GM23338 (cell line): ENCODE results near the gene FOXN1. TPM values are rescaled to one million over a fixed set of nuclear protein-coding genes. Genes with fewer than 3 reads are reported as not detected.

Experiments
- ATAC-seq: fragments of 200-7000 bp; cut with Tn5 transposase; 3 replicates; pipeline ENCODE4 v1.9.1; 2020
- DNase-seq: peaks from one replicate; pipeline ENCODE4 v3.0.0-alpha.2; 2015; ENCODE audit warnings: low spot score
- H2AFZ ChIP-seq: fragments of 200-600 bp; sonication (generic); 2 replicates; pipeline ENCODE4 v1.8.0; 2016; ENCODE audit warnings: antibody characterized with exemption, mild to moderate bottlenecking, moderate library complexity
- H3F3A ChIP-seq: fragments of 200-600 bp; sonication (generic); replicated peaks from 2 replicates; pipeline ENCODE4 v1.8.0; 2017; ENCODE audit warnings: antibody characterized with exemption, mixed run types, low read depth
- H3K27ac ChIP-seq: fragments of 200-600 bp; sonication (generic); 2 replicates; pipeline ENCODE4 v1.6.1; 2016; ENCODE audit warnings: low read depth
- H3K27me3 ChIP-seq: fragments of 200-600 bp; sonication (generic); 2 replicates; pipeline ENCODE4 v1.8.0; 2016; ENCODE audit warnings: mild to moderate bottlenecking, mixed run types, moderate library complexity; ENCODE audit not compliant: insufficient read depth
- H3K36me3 ChIP-seq: fragments of 200-600 bp; sonication (generic); 2 replicates; pipeline ENCODE4 v1.8.0; 2016; ENCODE audit warnings: mild to moderate bottlenecking; ENCODE audit not compliant: insufficient read depth
- H3K4me1 ChIP-seq: fragments of 200-600 bp; sonication (generic); 2 replicates; pipeline ENCODE4 v1.8.0; 2016; ENCODE audit warnings: mild to moderate bottlenecking, moderate library complexity; ENCODE audit not compliant: insufficient read depth
- H3K4me2 ChIP-seq: fragments of 200-600 bp; sonication (generic); 2 replicates; pipeline ENCODE4 v1.7.1; 2017; ENCODE audit warnings: mixed run types
- H3K4me3 ChIP-seq: fragments of 200-600 bp; sonication (generic); 2 replicates; pipeline ENCODE4 v1.6.1; 2016; ENCODE audit warnings: mixed run types
- H3K79me2 ChIP-seq: fragments of 200-600 bp; sonication (generic); replicated peaks from 2 replicates; pipeline ENCODE4 v1.8.0; 2017; ENCODE audit warnings: mild to moderate bottlenecking; ENCODE audit not compliant: insufficient read depth
- H3K9me2 ChIP-seq: fragments of 200-600 bp; sonication (generic); 2 replicates; pipeline ENCODE4 v1.8.0; 2017; ENCODE audit not compliant: insufficient read depth
- H4K20me1 ChIP-seq: fragments of 200-600 bp; sonication (generic); replicated peaks from 2 replicates; pipeline ENCODE4 v1.8.0; 2017; ENCODE audit warnings: mild to moderate bottlenecking; ENCODE audit not compliant: insufficient read depth
- H3K27ac Mint-ChIP-seq: 2 replicates; pipeline ENCODE4 v1.8.0; 2020; ENCODE audit warnings: inconsistent platforms, mild to moderate bottlenecking, moderate library complexity, mixed read lengths
- H3K27me3 Mint-ChIP-seq: 3 replicates; pipeline ENCODE4 v1.8.0; 2022; ENCODE audit warnings: low read depth, mild to moderate bottlenecking, moderate library complexity, mixed read lengths, inconsistent platforms; ENCODE audit not compliant: insufficient read depth, poor library complexity
- H3K36me3 Mint-ChIP-seq: 3 replicates; pipeline ENCODE4 v1.8.0; 2021; ENCODE audit warnings: low read depth, mild to moderate bottlenecking, inconsistent platforms, moderate library complexity, mixed read lengths
- H3K4me1 Mint-ChIP-seq: 3 replicates; pipeline ENCODE4 v1.8.0; 2020; ENCODE audit warnings: mild to moderate bottlenecking, inconsistent platforms, mixed read lengths
- H3K4me3 Mint-ChIP-seq: 3 replicates; pipeline ENCODE4 v1.8.0; 2021; ENCODE audit warnings: moderate library complexity, mild to moderate bottlenecking, inconsistent platforms, mixed read lengths
- H3K9me3 Mint-ChIP-seq: 3 replicates; pipeline ENCODE4 v1.8.0; 2020; ENCODE audit warnings: moderate library complexity, mild to moderate bottlenecking, inconsistent platforms, mixed read lengths
- CREB1 ChIP-seq: fragments of 250-450 bp; sonication (Bioruptor Pico); IDR thresholded peaks from 2 replicates; pipeline ENCODE4 v1.5.0; 2020; ENCODE audit warnings: low read depth, mild to moderate bottlenecking, moderate library complexity
- CTCF ChIP-seq, 2 experiments: fragments of 200-600 bp in 1 of 2; sonication (generic) in 1 of 2; conservative IDR thresholded peaks; 2 replicates each; pipeline versions ENCODE4 v1.5.1 to v1.6.1; 2016 to 2017; ENCODE audit warnings: antibody characterized with exemption in 2 of 2, low read depth in 2 of 2, mild to moderate bottlenecking in 2 of 2, moderate library complexity in 1 of 2
- ETS1 ChIP-seq: IDR thresholded peaks from 2 replicates; pipeline ENCODE4 v1.6.1; 2016; ENCODE audit warnings: antibody characterized with exemption
- EZH2 ChIP-seq: fragments of 200-600 bp; sonication (generic); IDR thresholded peaks from one replicate; pipeline ENCODE4 v1.8.0; 2017; ENCODE audit warnings: antibody characterized with exemption, mild to moderate bottlenecking, low read depth; ENCODE audit not compliant: unreplicated experiment
- EZH2phosphoT487 ChIP-seq: fragments of 200-600 bp; sonication (generic); IDR thresholded peaks from one replicate; pipeline ENCODE4 v1.8.1; 2018; ENCODE audit warnings: antibody characterized with exemption; ENCODE audit not compliant: unreplicated experiment
- JUNB ChIP-seq: IDR thresholded peaks from one replicate; pipeline ENCODE4 v1.6.1; 2016; ENCODE audit warnings: antibody characterized with exemption; ENCODE audit not compliant: unreplicated experiment
- NANOG ChIP-seq: IDR thresholded peaks from 2 replicates; pipeline ENCODE4 v1.6.1; 2016; ENCODE audit warnings: antibody characterized with exemption, borderline replicate concordance
- POLR2AphosphoS5 ChIP-seq: IDR thresholded peaks from 2 replicates; pipeline ENCODE4 v1.6.1; 2016; ENCODE audit warnings: antibody characterized with exemption, low read depth
- REST ChIP-seq: IDR thresholded peaks from one replicate; pipeline ENCODE4 v1.6.1; 2018; ENCODE audit warnings: antibody characterized with exemption; ENCODE audit not compliant: unreplicated experiment
- STAT1 ChIP-seq: IDR thresholded peaks from one replicate; pipeline ENCODE4 v1.6.1; 2016; ENCODE audit warnings: antibody characterized with exemption; ENCODE audit not compliant: unreplicated experiment
- ZNF114 ChIP-seq: fragments of 250-450 bp; sonication (Bioruptor Pico); IDR thresholded peaks from 2 replicates; pipeline ENCODE4 v1.5.0; 2020; ENCODE audit warnings: mild to moderate bottlenecking, moderate library complexity
- ZNF331 ChIP-seq: fragments of 250-450 bp; sonication (Bioruptor Pico); IDR thresholded peaks from 2 replicates; pipeline ENCODE4 v1.5.0; 2020; ENCODE audit warnings: low read depth, mild to moderate bottlenecking, moderate library complexity
- polyA plus RNA-seq: library from polyadenylated mRNA; unstranded; fragments of >200 nt; fragmentation: Nextera tagmentation; extraction: Ambion mirVana; gene quantifications from 2 replicates; pipeline ENCODE4 v1.2.1, GENCODE V29; 2016
- total RNA-seq: library from RNA; depleted of rRNA; stranded (reverse); fragments of >200 nt; shearing (Covaris generic); gene quantifications from 2 replicates; pipeline ENCODE4 v1.2.3, GENCODE V29; 2014
- TF ChIP-seq, protein P1 (sequence below): fragments of 250-450 bp; sonication (Bioruptor Pico); IDR thresholded peaks from 2 replicates; pipeline ENCODE4 v1.5.0; 2020; ENCODE audit warnings: mild to moderate bottlenecking, moderate library complexity

FOXN1 gene
- total and polyA plus RNA-seq, 2 experiments from 2014 or later = not detected

GRCh38 chr17:28519236-28519635 is 13.1 kb downstream of the FOXN1 start:
- peaks cover 3% of the 10 kb centered on the region; the same call in 2 of the 3 replicates for H3K4me1 Mint-ChIP-seq
- H3K36me3 Mint-ChIP-seq = no peaks in the 10 kb centered on the region; the same call in 2 of the 3 replicates
- no peak for ATAC-seq

More at GRCh38 chr17:28519236-28519635, 13.1 kb downstream of the FOXN1 start:
- no peaks in the 10 kb centered on the region for H3K4me1 ChIP-seq
- H3K4me3 ChIP-seq = no peak overlapping the region
- no peaks in the 10 kb centered on the region for H3F3A ChIP-seq
- no peak for TF ChIP-seq NANOG
- TF ChIP-seq EZH2phosphoT487 = no peak
- no peak for TF ChIP-seq ZNF114 (CRISPR knock-in tag)
- no peak for TF ChIP-seq REST
- TF ChIP-seq ETS1 = no peak
- no peak for TF ChIP-seq POLR2AphosphoS5
- TF ChIP-seq CTCF (conservative IDR thresholded peaks at IDR 0.05; ENCODE audit: low read depth in 2 of 2) = no peak
- no peak for TF ChIP-seq CREB1
- TF ChIP-seq ZNF331 = no peak
- TF ChIP-seq, protein P1, sequence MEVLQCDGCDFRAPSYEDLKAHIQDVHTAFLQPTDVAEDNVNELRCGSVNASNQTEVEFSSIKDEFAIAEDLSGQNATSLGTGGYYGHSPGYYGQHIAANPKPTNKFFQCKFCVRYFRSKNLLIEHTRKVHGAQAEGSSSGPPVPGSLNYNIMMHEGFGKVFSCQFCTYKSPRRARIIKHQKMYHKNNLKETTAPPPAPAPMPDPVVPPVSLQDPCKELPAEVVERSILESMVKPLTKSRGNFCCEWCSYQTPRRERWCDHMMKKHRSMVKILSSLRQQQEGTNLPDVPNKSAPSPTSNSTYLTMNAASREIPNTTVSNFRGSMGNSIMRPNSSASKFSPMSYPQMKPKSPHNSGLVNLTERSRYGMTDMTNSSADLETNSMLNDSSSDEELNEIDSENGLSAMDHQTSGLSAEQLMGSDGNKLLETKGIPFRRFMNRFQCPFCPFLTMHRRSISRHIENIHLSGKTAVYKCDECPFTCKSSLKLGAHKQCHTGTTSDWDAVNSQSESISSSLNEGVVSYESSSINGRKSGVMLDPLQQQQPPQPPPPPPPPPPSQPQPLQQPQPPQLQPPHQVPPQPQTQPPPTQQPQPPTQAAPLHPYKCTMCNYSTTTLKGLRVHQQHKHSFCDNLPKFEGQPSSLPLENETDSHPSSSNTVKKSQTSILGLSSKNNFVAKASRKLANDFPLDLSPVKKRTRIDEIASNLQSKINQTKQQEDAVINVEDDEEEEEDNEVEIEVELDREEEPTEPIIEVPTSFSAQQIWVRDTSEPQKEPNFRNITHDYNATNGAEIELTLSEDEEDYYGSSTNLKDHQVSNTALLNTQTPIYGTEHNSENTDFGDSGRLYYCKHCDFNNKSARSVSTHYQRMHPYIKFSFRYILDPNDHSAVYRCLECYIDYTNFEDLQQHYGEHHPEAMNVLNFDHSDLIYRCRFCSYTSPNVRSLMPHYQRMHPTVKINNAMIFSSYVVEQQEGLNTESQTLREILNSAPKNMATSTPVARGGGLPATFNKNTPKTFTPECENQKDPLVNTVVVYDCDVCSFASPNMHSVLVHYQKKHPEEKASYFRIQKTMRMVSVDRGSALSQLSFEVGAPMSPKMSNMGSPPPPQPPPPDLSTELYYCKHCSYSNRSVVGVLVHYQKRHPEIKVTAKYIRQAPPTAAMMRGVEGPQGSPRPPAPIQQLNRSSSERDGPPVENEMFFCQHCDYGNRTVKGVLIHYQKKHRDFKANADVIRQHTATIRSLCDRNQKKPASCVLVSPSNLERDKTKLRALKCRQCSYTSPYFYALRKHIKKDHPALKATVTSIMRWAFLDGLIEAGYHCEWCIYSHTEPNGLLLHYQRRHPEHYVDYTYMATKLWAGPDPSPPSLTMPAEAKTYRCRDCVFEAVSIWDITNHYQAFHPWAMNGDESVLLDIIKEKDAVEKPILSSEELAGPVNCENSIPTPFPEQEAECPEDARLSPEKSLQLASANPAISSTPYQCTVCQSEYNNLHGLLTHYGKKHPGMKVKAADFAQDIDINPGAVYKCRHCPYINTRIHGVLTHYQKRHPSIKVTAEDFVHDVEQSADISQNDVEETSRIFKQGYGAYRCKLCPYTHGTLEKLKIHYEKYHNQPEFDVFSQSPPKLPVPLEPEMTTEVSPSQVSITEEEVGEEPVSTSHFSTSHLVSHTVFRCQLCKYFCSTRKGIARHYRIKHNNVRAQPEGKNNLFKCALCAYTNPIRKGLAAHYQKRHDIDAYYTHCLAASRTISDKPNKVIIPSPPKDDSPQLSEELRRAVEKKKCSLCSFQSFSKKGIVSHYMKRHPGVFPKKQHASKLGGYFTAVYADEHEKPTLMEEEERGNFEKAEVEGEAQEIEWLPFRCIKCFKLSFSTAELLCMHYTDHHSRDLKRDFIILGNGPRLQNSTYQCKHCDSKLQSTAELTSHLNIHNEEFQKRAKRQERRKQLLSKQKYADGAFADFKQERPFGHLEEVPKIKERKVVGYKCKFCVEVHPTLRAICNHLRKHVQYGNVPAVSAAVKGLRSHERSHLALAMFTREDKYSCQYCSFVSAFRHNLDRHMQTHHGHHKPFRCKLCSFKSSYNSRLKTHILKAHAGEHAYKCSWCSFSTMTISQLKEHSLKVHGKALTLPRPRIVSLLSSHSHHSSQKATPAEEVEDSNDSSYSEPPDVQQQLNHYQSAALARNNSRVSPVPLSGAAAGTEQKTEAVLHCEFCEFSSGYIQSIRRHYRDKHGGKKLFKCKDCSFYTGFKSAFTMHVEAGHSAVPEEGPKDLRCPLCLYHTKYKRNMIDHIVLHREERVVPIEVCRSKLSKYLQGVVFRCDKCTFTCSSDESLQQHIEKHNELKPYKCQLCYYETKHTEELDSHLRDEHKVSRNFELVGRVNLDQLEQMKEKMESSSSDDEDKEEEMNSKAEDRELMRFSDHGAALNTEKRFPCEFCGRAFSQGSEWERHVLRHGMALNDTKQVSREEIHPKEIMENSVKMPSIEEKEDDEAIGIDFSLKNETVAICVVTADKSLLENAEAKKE (CRISPR knock-in tag) = no peak
- TF ChIP-seq JUNB = no peak
- no peak for TF ChIP-seq STAT1
- TF ChIP-seq EZH2 = no peak
- H3K27me3 ChIP-seq = no peaks in the 10 kb centered on the region
- H3K9me2 ChIP-seq = no peaks in the 10 kb centered on the region
- Mint-ChIP-seq H3K9me3 (peaks cover 9% of the 10 kb centered on the region), H3K27me3 (peaks cover 16% of the 10 kb centered on the region), H3K4me3 (no peak overlapping the region), H3K27ac (no peak overlapping the region)
- H2AFZ ChIP-seq = no peak overlapping the region
- H4K20me1 ChIP-seq = no peaks in the 10 kb centered on the region
- DNase-seq = no peak
- H3K36me3 ChIP-seq = no peaks in the 10 kb centered on the region
- no peaks in the 10 kb centered on the region for H3K79me2 ChIP-seq
- no peak overlapping the region for H3K4me2 ChIP-seq
- no peak overlapping the region for H3K27ac ChIP-seq
